Upper lobe of left lung (tissue), 4 donors: ENCODE measurements around the gene ZBTB16.

Source experiments
- CTCF ChIP-seq, 6 experiments: fragments of 450-650 bp in 4 of 6; fragments of 200-600 bp in 2 of 6; sonication (generic) in 2 of 6; IDR thresholded peaks; one replicate each; pipeline ENCODE4 v1.5.1; 2016 to 2019; ENCODE audit warnings: antibody characterized with exemption in 6 of 6
- POLR2A ChIP-seq, 4 donors: fragments of 450-650 bp; IDR thresholded peaks; one replicate each; pipeline ENCODE4 v1.5.1; 2016 to 2017; ENCODE audit warnings: antibody characterized with exemption in 4 of 4, mild to moderate bottlenecking in 2 of 4

- TF ChIP-seq CTCF (IDR thresholded peaks at IDR 0.05) (no peak), POLR2A (IDR thresholded peaks at IDR 0.05) (no peak)
Observed at GRCh38 chr11:114025329-114025907, 34.1 kb upstream of the ZBTB16 start.
